ENCODE measurements around the gene CHIT1. TPM values are rescaled to one million over a fixed set of nuclear protein-coding genes. Genes with fewer than 3 reads are reported as not detected.

Gene CHIT1
- total RNA-seq, 1 experiment from 2014 or later: not detected

- no peak overlapping the region for H3K9ac ChIP-seq (ENCODE audit: low read length)
- peaks cover 0 to 10% of the 10 kb centered on the region in 2 experiments; a peak in 2 of 4 replicates for H3K4me1 ChIP-seq (ENCODE audit: control insufficient read depth in 1 of 2, insufficient read depth in 2 of 2, low read length in 2 of 2)
- ChIA-PET CTCF (no interaction called here), RAD21 (ENCODE audit: low non-redundant PET in 1 of 2, low total read pairs in 2 of 2, uncharacterized antibody in 2 of 2, unreplicated experiment in 2 of 2) (no interaction called here), POLR2A (interaction anchor here (0.6 kb wide), 1 partner anchor 15 kb away, joined by 3 read pairs; no protein-coding TSS in a partner anchor)
- H3K27ac ChIP-seq (ENCODE audit: low read depth, low read length): no peak overlapping the region
- BruUV-seq (replicated peaks): no TSS peak
- H3K79me2 ChIP-seq (ENCODE audit: insufficient read depth, low read length): no peaks in the 10 kb centered on the region
- DNase-seq (ENCODE audit: low read depth, low spot score): no peak
- no peak for ATAC-seq
- TF ChIP-seq CEBPB (IDR thresholded peaks at IDR 0.05; ENCODE audit: low read depth) (no peak), SIN3A (IDR thresholded peaks at IDR 0.05; ENCODE audit: low read depth) (no peak), EZH2 (IDR thresholded peaks at IDR 0.05) (no peak)
- no peak overlapping the region for H2AFZ ChIP-seq (ENCODE audit: low read depth, low read length, poor library complexity, severe bottlenecking)
- no peaks in the 10 kb centered on the region for H3K9me3 ChIP-seq (ENCODE audit: control insufficient read depth in 1 of 2, insufficient read depth in 1 of 2, low read depth in 1 of 2, low read length in 2 of 2)
- no peak overlapping the region for H3K4me2 ChIP-seq (ENCODE audit: low read length)
- H3K4me3 ChIP-seq (replicated peaks in 1 of 2; ENCODE audit: low read depth in 1 of 2, low read length in 2 of 2): no peak overlapping the region
- no peaks in the 10 kb centered on the region for H3K36me3 ChIP-seq (ENCODE audit: control insufficient read depth in 1 of 2, insufficient read depth in 2 of 2, low read length in 2 of 2)
- intact Hi-C loops (cut with micrococcal nuclease): no loop called here
- no peaks in the 10 kb centered on the region for H4K20me1 ChIP-seq (ENCODE audit: insufficient read depth)
- H3K27me3 ChIP-seq (ENCODE audit: insufficient read depth, low read length): no peaks in the 10 kb centered on the region
- no peaks in the 10 kb centered on the region for H3K9me2 ChIP-seq (ENCODE audit: insufficient read depth)
Measured at GRCh38 chr1:203201516-203202205, 27.8 kb downstream of the CHIT1 start.

DNA sequence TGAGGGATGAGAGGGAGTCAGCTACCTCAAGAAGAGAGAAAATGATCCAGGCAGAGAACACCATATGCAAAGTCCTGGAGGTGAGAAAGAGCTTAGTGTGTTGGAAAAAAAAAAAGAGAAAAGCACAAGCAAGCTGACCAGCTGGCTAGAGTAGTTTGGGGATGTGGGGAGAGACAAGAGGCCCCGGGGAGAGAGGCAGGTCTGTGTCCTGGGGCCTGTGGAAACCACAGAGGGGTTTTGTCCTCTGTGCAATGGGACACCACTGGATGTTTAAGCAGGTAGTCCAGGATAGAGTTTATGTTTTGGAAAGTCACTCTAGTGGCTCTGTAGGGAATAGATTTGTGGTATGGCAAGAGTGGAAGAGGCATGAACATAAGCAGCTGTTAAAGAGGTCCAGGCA, 28.6 kb downstream of the CHIT1 start:
- POLR2A ChIA-PET: no interaction called here
- TF ChIP-seq, protein P1, sequence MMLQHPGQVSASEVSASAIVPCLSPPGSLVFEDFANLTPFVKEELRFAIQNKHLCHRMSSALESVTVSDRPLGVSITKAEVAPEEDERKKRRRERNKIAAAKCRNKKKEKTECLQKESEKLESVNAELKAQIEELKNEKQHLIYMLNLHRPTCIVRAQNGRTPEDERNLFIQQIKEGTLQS (IDR thresholded peaks at IDR 0.05): no peak
- TF ChIP-seq JUND (IDR thresholded peaks at IDR 0.05): no peak
- no peak for TF ChIP-seq ZFX (IDR thresholded peaks at IDR 0.05)
- TF ChIP-seq SP1 (IDR thresholded peaks at IDR 0.05; ENCODE audit: low read depth): no peak
- TF ChIP-seq TCF7L2 (IDR thresholded peaks at IDR 0.05; ENCODE audit: borderline replicate concordance, extremely low read depth, insufficient read depth, insufficient read length): no peak
- TF ChIP-seq CBX3 (IDR thresholded peaks at IDR 0.05; ENCODE audit: low read depth): no peak
- TF ChIP-seq EGR1 (IDR thresholded peaks at IDR 0.05; ENCODE audit: low read depth): no peak
- no peak for TF ChIP-seq ELF1 (IDR thresholded peaks at IDR 0.05; ENCODE audit: borderline replicate concordance, low read depth)
- TF ChIP-seq ZBTB33 (IDR thresholded peaks at IDR 0.05; ENCODE audit: extremely low read depth, insufficient replicate concordance, low read length): no peak
- TF ChIP-seq SIN3A (IDR thresholded peaks at IDR 0.05; ENCODE audit: low read depth): no peak
- TF ChIP-seq POLR2A (IDR thresholded peaks at IDR 0.05; ENCODE audit: borderline replicate concordance, extremely low read depth, insufficient read depth, insufficient read length): no peak
- no peak for TF ChIP-seq EZH2 (IDR thresholded peaks at IDR 0.05)
- no peak for TF ChIP-seq FOSL1 (IDR thresholded peaks at IDR 0.05; ENCODE audit: low read depth)
- TF ChIP-seq MAX (IDR thresholded peaks at IDR 0.05): no peak
- no peak for TF ChIP-seq YY1 (IDR thresholded peaks at IDR 0.05; ENCODE audit: extremely low read depth, insufficient replicate concordance, low read depth, low read length)
- no peak for TF ChIP-seq EZH2phosphoT487 (IDR thresholded peaks at IDR 0.05; ENCODE audit: borderline replicate concordance)

More for the DNA sequence above, 28.6 kb downstream of the CHIT1 start:
- Histone ChIP-seq H3K4me3 (replicated peaks in 1 of 2; ENCODE audit: low read depth in 1 of 2, low read length in 2 of 2) (no peak overlapping the region), H3K27me3 (ENCODE audit: insufficient read depth, low read length) (no peaks in the 10 kb centered on the region), H3K9ac (ENCODE audit: low read length) (no peak overlapping the region), H3K36me3 (ENCODE audit: control insufficient read depth in 1 of 2, insufficient read depth in 2 of 2, low read length in 2 of 2) (no peaks in the 10 kb centered on the region), H3K79me2 (ENCODE audit: insufficient read depth, low read length) (no peaks in the 10 kb centered on the region), H3K4me2 (ENCODE audit: low read length) (no peak overlapping the region), H3K9me2 (ENCODE audit: insufficient read depth) (no peaks in the 10 kb centered on the region), H4K20me1 (ENCODE audit: insufficient read depth) (no peaks in the 10 kb centered on the region), H3K9me3 (ENCODE audit: control insufficient read depth in 1 of 2, insufficient read depth in 1 of 2, low read depth in 1 of 2, low read length in 2 of 2) (no peaks in the 10 kb centered on the region), H2AFZ (ENCODE audit: low read depth, low read length, poor library complexity, severe bottlenecking) (no peak overlapping the region), H3K27ac (ENCODE audit: low read depth, low read length) (no peak overlapping the region), H3K4me1 (ENCODE audit: control insufficient read depth in 1 of 2, insufficient read depth in 2 of 2, low read length in 2 of 2) (peaks cover 0 to 10% of the 10 kb centered on the region in 2 experiments; a peak in 2 of 4 replicates)
- DNase-seq (ENCODE audit: low read depth, low spot score) (no peak), ATAC-seq (no peak)
- intact Hi-C loops (cut with micrococcal nuclease): no loop called here
- BruUV-seq (replicated peaks): no TSS peak
- CTCF ChIA-PET: no interaction called here
- RAD21 ChIA-PET (ENCODE audit: low non-redundant PET in 1 of 2, low total read pairs in 2 of 2, uncharacterized antibody in 2 of 2, unreplicated experiment in 2 of 2): no interaction called here

All from HCT116 (cell line).